ENCODE results near the gene SYAP1. TPM values are rescaled to one million over a fixed set of nuclear protein-coding genes. Genes with fewer than 3 reads are reported as not detected.

Gene SYAP1
- total and polyA plus RNA-seq, 9 of the 15 experiments (the other 6 are each of a cell fraction or from before 2014, with no cell fraction given) = 5.7 to 35.3 (median 27.6) TPM

DNA sequence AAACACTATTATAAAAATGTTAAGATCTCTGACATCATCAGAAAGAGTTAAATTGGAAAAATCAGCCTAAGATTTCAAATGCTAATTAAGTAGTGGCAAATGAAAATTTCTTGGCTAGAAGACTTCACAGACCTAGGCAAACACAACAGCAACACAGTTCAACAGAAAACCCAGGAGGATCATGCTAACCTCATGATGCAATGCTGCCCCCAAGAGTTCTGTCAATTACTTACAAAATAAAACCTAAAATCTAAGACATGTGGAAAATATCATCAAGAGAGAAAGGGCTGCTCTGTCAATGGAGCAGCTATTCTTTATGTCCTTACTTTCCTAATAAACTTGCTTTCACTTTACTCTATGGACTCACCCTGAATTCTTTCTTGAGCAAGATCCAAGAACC is 48.4 kb upstream of the SYAP1 start (continued):
- TF ChIP-seq, protein P1, sequence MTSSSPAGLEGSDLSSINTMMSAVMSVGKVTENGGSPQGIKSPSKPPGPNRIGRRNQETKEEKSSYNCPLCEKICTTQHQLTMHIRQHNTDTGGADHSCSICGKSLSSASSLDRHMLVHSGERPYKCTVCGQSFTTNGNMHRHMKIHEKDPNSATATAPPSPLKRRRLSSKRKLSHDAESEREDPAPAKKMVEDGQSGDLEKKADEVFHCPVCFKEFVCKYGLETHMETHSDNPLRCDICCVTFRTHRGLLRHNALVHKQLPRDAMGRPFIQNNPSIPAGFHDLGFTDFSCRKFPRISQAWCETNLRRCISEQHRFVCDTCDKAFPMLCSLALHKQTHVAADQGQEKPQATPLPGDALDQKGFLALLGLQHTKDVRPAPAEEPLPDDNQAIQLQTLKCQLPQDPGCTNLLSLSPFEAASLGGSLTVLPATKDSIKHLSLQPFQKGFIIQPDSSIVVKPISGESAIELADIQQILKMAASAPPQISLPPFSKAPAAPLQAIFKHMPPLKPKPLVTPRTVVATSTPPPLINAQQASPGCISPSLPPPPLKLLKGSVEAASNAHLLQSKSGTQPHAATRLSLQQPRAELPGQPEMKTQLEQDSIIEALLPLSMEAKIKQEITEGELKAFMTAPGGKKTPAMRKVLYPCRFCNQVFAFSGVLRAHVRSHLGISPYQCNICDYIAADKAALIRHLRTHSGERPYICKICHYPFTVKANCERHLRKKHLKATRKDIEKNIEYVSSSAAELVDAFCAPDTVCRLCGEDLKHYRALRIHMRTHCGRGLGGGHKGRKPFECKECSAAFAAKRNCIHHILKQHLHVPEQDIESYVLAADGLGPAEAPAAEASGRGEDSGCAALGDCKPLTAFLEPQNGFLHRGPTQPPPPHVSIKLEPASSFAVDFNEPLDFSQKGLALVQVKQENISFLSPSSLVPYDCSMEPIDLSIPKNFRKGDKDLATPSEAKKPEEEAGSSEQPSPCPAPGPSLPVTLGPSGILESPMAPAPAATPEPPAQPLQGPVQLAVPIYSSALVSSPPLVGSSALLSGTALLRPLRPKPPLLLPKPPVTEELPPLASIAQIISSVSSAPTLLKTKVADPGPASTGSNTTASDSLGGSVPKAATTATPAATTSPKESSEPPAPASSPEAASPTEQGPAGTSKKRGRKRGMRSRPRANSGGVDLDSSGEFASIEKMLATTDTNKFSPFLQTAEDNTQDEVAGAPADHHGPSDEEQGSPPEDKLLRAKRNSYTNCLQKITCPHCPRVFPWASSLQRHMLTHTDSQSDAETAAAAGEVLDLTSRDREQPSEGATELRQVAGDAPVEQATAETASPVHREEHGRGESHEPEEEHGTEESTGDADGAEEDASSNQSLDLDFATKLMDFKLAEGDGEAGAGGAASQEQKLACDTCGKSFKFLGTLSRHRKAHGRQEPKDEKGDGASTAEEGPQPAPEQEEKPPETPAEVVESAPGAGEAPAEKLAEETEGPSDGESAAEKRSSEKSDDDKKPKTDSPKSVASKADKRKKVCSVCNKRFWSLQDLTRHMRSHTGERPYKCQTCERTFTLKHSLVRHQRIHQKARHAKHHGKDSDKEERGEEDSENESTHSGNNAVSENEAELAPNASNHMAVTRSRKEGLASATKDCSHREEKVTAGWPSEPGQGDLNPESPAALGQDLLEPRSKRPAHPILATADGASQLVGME (CRISPR knock-in tag; IDR thresholded peaks at IDR 0.05) = no peak
- no peak for TF ChIP-seq FOXO4 (CRISPR knock-in tag; IDR thresholded peaks at IDR 0.05)
- TF ChIP-seq RBM39 (optimal IDR thresholded peaks at IDR 0.05; ENCODE audit: low read depth, low read length) = no peak
- TF ChIP-seq CEBPB (tag; IDR thresholded peaks at IDR 0.05) = peak; percentile 18; the same call in 1 of the 2 replicates
- TF ChIP-seq TGIF2 (CRISPR knock-in tag; IDR thresholded peaks at IDR 0.05) = no peak
- TF ChIP-seq PCBP1 (IDR thresholded peaks at IDR 0.05; ENCODE audit: low read depth, low read length, poor library complexity, severe bottlenecking) = no peak
- TF ChIP-seq, protein P2, sequence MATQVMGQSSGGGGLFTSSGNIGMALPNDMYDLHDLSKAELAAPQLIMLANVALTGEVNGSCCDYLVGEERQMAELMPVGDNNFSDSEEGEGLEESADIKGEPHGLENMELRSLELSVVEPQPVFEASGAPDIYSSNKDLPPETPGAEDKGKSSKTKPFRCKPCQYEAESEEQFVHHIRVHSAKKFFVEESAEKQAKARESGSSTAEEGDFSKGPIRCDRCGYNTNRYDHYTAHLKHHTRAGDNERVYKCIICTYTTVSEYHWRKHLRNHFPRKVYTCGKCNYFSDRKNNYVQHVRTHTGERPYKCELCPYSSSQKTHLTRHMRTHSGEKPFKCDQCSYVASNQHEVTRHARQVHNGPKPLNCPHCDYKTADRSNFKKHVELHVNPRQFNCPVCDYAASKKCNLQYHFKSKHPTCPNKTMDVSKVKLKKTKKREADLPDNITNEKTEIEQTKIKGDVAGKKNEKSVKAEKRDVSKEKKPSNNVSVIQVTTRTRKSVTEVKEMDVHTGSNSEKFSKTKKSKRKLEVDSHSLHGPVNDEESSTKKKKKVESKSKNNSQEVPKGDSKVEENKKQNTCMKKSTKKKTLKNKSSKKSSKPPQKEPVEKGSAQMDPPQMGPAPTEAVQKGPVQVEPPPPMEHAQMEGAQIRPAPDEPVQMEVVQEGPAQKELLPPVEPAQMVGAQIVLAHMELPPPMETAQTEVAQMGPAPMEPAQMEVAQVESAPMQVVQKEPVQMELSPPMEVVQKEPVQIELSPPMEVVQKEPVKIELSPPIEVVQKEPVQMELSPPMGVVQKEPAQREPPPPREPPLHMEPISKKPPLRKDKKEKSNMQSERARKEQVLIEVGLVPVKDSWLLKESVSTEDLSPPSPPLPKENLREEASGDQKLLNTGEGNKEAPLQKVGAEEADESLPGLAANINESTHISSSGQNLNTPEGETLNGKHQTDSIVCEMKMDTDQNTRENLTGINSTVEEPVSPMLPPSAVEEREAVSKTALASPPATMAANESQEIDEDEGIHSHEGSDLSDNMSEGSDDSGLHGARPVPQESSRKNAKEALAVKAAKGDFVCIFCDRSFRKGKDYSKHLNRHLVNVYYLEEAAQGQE (IDR thresholded peaks at IDR 0.05; ENCODE audit: borderline replicate concordance) = peak; percentile 58; the same call in 1 of the 2 replicates
- TF ChIP-seq, protein P2 (CRISPR knock-in tag; IDR thresholded peaks at IDR 0.05; ENCODE audit: low read depth) = no peak
- TF ChIP-seq CCNT2 (IDR thresholded peaks at IDR 0.05; ENCODE audit: borderline replicate concordance, extremely low read depth, insufficient read length, low read depth, low read length) = no peak
- TF ChIP-seq FOXA1 (IDR thresholded peaks at IDR 0.05; ENCODE audit: borderline replicate concordance) = no peak
- TF ChIP-seq ID3 (CRISPR knock-in tag; IDR thresholded peaks at IDR 0.05) = no peak
- no peak for TF ChIP-seq ID3 (tag; IDR thresholded peaks at IDR 0.05)

Data from K562 (cell line).